HCT116 (cell line): ENCODE results near the gene SNN. TPM values are rescaled to one million over a fixed set of nuclear protein-coding genes. Genes with fewer than 3 reads are reported as not detected.

Experiments used
- ATAC-seq: fragments of 200-7000 bp; cut with Tn5 transposase; 2 replicates; pipeline ENCODE4 v1.9.1; 2020; ENCODE audit warnings: mild to moderate bottlenecking, moderate library complexity
- BruUV-seq: library from RNA; stranded (reverse); fragments of 400-500 nt; replicated peaks from 2 replicates; lab custom pipeline; 2021; lab: Mats Ljungman, UMichigan
- CTCF ChIA-PET: fragments of 300-600 bp; sonication (Branson Sonifier 250); formaldehyde crosslinking; loops from one replicate; lab custom pipeline; 2021; ENCODE audit warnings: antibody characterized with exemption; lab: Charles Lee
- POLR2A ChIA-PET: fragments of 300-600, 350-600 bp; sonication (Branson Sonifier 250); formaldehyde crosslinking; loops from one replicate; lab custom pipeline; 2021; ENCODE audit warnings: antibody characterized with exemption; lab: Charles Lee
- RAD21 ChIA-PET, 2 experiments: fragments of 300-600 bp; sonication (Branson Sonifier 250); formaldehyde crosslinking; loops; one replicate each; lab custom pipeline; 2023; ENCODE audit warnings: low total read pairs in 2 of 2; ENCODE audit not compliant: uncharacterized antibody in 2 of 2, unreplicated experiment in 2 of 2, low non-redundant PET in 1 of 2; lab: Charles Lee
- DNase-seq: peaks from one replicate; pipeline ENCODE4 v3.0.0-alpha.2; 2010; ENCODE audit warnings: low read depth, low spot score
- H2AFZ ChIP-seq: fragments of 200-600 bp; shearing (Covaris generic), sonication (generic); 2 replicates; pipeline ENCODE4 v1.6.1; 2017; ENCODE audit warnings: low read depth, mixed run types, mixed read lengths, antibody characterized with exemption, low read length; ENCODE audit not compliant: poor library complexity, severe bottlenecking
- H3K27ac ChIP-seq: 2 replicates; pipeline ENCODE4 v1.5.1; 2012; ENCODE audit warnings: low read depth, low read length
- H3K27me3 ChIP-seq: fragments of 200-600 bp; sonication (generic); 2 replicates; pipeline ENCODE4 v1.6.1; 2016; ENCODE audit warnings: mixed run types, low read length, mixed read lengths; ENCODE audit not compliant: insufficient read depth
- H3K36me3 ChIP-seq, 2 experiments: fragments of 200-500 bp in 1 of 2; fragments of 200-600 bp in 1 of 2; sonication (Bioruptor generic) in 1 of 2; sonication (generic) in 1 of 2; 2 replicates each; pipeline versions ENCODE4 v1.5.1 to v1.6.1; 2014 to 2016; ENCODE audit warnings: low read length in 2 of 2, inconsistent platforms in 1 of 2, mixed read lengths in 1 of 2, mixed run types in 1 of 2; ENCODE audit not compliant: insufficient read depth in 2 of 2, control insufficient read depth in 1 of 2
- H3K4me1 ChIP-seq, 2 experiments: fragments of 200-600 bp in 1 of 2; sonication (generic) in 1 of 2; 2 replicates each; pipeline versions ENCODE4 v1.5.1 to v1.6.1; 2012 to 2017; ENCODE audit warnings: low read length in 2 of 2, inconsistent platforms in 1 of 2, mild to moderate bottlenecking in 1 of 2, mixed read lengths in 1 of 2, mixed run types in 1 of 2, moderate library complexity in 1 of 2; ENCODE audit not compliant: insufficient read depth in 2 of 2, control insufficient read depth in 1 of 2
- H3K4me2 ChIP-seq: fragments of 200-600 bp; sonication (generic); 2 replicates; pipeline ENCODE4 v1.6.1; 2017; ENCODE audit warnings: mixed run types, low read length, mixed read lengths
- H3K4me3 ChIP-seq, 2 experiments: fragments of 200-600 bp in 1 of 2; sonication (generic) in 1 of 2; replicated peaks in 1 of 2; 2 replicates each; pipeline ENCODE4 v1.5.1; 2011 to 2016; ENCODE audit warnings: low read length in 2 of 2, control low read depth in 1 of 2, low read depth in 1 of 2, mild to moderate bottlenecking in 1 of 2, mixed read lengths in 1 of 2, mixed run types in 1 of 2
- H3K79me2 ChIP-seq: fragments of 200-600 bp; sonication (generic); 2 replicates; pipeline ENCODE4 v1.6.1; 2017; ENCODE audit warnings: mild to moderate bottlenecking, mixed run types, low read length, moderate library complexity, mixed read lengths; ENCODE audit not compliant: insufficient read depth
- H3K9ac ChIP-seq: fragments of 200-600 bp; sonication (generic); 2 replicates; pipeline ENCODE4 v1.6.1; 2016; ENCODE audit warnings: low read length, mixed read lengths
- H3K9me2 ChIP-seq: fragments of 200-600 bp; sonication (generic), shearing (Covaris generic); 2 replicates; pipeline ENCODE4 v1.6.1; 2017; ENCODE audit warnings: mixed run types, mild to moderate bottlenecking, moderate library complexity; ENCODE audit not compliant: insufficient read depth
- H3K9me3 ChIP-seq, 2 experiments: fragments of 200-500 bp in 1 of 2; fragments of 200-600 bp in 1 of 2; sonication (Bioruptor generic) in 1 of 2; sonication (generic) in 1 of 2; 2 replicates each; pipeline ENCODE4 v1.6.1; 2014 to 2017; ENCODE audit warnings: low read length in 2 of 2, mixed read lengths in 2 of 2, inconsistent platforms in 1 of 2, low read depth in 1 of 2, mild to moderate bottlenecking in 1 of 2, mixed run types in 1 of 2, moderate library complexity in 1 of 2; ENCODE audit not compliant: control insufficient read depth in 1 of 2, insufficient read depth in 1 of 2
- H4K20me1 ChIP-seq: fragments of 200-600 bp; sonication (generic), shearing (Covaris generic); 2 replicates; pipeline ENCODE4 v1.6.1; 2017; ENCODE audit warnings: mixed run types, mild to moderate bottlenecking, moderate library complexity; ENCODE audit not compliant: insufficient read depth
- ATF3 ChIP-seq: IDR thresholded peaks from 2 replicates; pipeline ENCODE4 v1.6.1; 2012
- CBX3 ChIP-seq: IDR thresholded peaks from 2 replicates; pipeline ENCODE4 v1.6.1; 2012; ENCODE audit warnings: low read depth
- CTCF ChIP-seq, 3 experiments: fragments of 200-600 bp in 1 of 3; sonication (generic) in 1 of 3; IDR thresholded peaks in 2 of 3; conservative IDR thresholded peaks in 1 of 3; 2 replicates each; pipeline ENCODE4 v1.5.1; 2012 to 2017; ENCODE audit warnings: low read depth in 2 of 3, low read length in 2 of 3, antibody characterized with exemption in 1 of 3, borderline replicate concordance in 1 of 3, control low read depth in 1 of 3, mild to moderate bottlenecking in 1 of 3, mixed read lengths in 1 of 3, mixed run types in 1 of 3, moderate library complexity in 1 of 3; ENCODE audit not compliant: insufficient read depth in 1 of 3
- EGR1 ChIP-seq: IDR thresholded peaks from 2 replicates; pipeline ENCODE4 v1.6.1; 2012; ENCODE audit warnings: low read depth
- ELF1 ChIP-seq: IDR thresholded peaks from 2 replicates; pipeline ENCODE4 v1.6.1; 2012; ENCODE audit warnings: low read depth, borderline replicate concordance
- EZH2 ChIP-seq: fragments of 200-600 bp; sonication (generic); IDR thresholded peaks from 2 replicates; pipeline ENCODE4 v1.6.1; 2017; ENCODE audit warnings: antibody characterized with exemption, mixed run types
- FOSL1 ChIP-seq: IDR thresholded peaks from 2 replicates; pipeline ENCODE4 v1.6.1; 2012; ENCODE audit warnings: low read depth
- JUND ChIP-seq: IDR thresholded peaks from 2 replicates; pipeline ENCODE4 v1.6.1; 2012
- MAX ChIP-seq: IDR thresholded peaks from 2 replicates; pipeline ENCODE4 v1.6.1; 2012
- POLR2A ChIP-seq: IDR thresholded peaks from 2 replicates; pipeline ENCODE4 v1.7.0; 2011; ENCODE audit warnings: borderline replicate concordance; ENCODE audit not compliant: insufficient read depth, insufficient read length; ENCODE audit errors: extremely low read depth
- POLR2AphosphoS5 ChIP-seq: IDR thresholded peaks from 2 replicates; pipeline ENCODE4 v1.6.1; 2011; ENCODE audit warnings: mild to moderate bottlenecking, low read depth, low read length, moderate library complexity
- RAD21 ChIP-seq: IDR thresholded peaks from 2 replicates; pipeline ENCODE4 v1.6.1; 2012; ENCODE audit warnings: low read depth, mild to moderate bottlenecking
- SIN3A ChIP-seq: IDR thresholded peaks from 2 replicates; pipeline ENCODE4 v1.6.1; 2012; ENCODE audit warnings: low read depth
- SP1 ChIP-seq: IDR thresholded peaks from 2 replicates; pipeline ENCODE4 v1.6.1; 2012; ENCODE audit warnings: low read depth
- SRF ChIP-seq: IDR thresholded peaks from 2 replicates; pipeline ENCODE4 v1.6.1; 2012; ENCODE audit warnings: low read depth
- TCF7L2 ChIP-seq: IDR thresholded peaks from 2 replicates; pipeline ENCODE4 v1.7.0; 2011; ENCODE audit warnings: borderline replicate concordance, inconsistent platforms; ENCODE audit not compliant: insufficient read depth, insufficient read length; ENCODE audit errors: extremely low read depth
- YY1 ChIP-seq: IDR thresholded peaks from 2 replicates; pipeline ENCODE4 v1.6.1; 2011; ENCODE audit warnings: low read length, low read depth, moderate library complexity, mild to moderate bottlenecking; ENCODE audit not compliant: insufficient replicate concordance; ENCODE audit errors: extremely low read depth
- ZBTB33 ChIP-seq: IDR thresholded peaks from 2 replicates; pipeline ENCODE4 v1.6.1; 2011; ENCODE audit warnings: mild to moderate bottlenecking, low read length, moderate library complexity; ENCODE audit not compliant: insufficient replicate concordance; ENCODE audit errors: extremely low read depth
- ZFX ChIP-seq: fragments of 450-650 bp; IDR thresholded peaks from 2 replicates; pipeline ENCODE4 v1.6.1; 2017
- ZNF274 ChIP-seq: fragments of 200-500 bp; sonication (Bioruptor generic); IDR thresholded peaks from 2 replicates; pipeline ENCODE4 v1.6.1; 2014; ENCODE audit warnings: mild to moderate bottlenecking, low read depth, low read length, inconsistent platforms
- intact Hi-C: fragments of 100-400 bp; cut with micrococcal nuclease; formaldehyde crosslinking; loops from 2 replicates; pipeline ENCODE4 v1.10.0; 2022
- total RNA-seq: library from RNA; stranded (reverse); gene quantifications from one replicate; pipeline ENCODE4 v1.2.1, GENCODE V29; 2021; ENCODE audit not compliant: unreplicated experiment

SNN gene
- total RNA-seq, 1 experiment from 2014 or later = 12.2 TPM

GRCh38 chr16:11637320-11637719 is 30.9 kb upstream of the SNN start:
- DNase-seq (no peak), ATAC-seq (no peak)
- no TSS peak for BruUV-seq
- intact Hi-C loops = no loop called here
- CTCF ChIA-PET = no interaction called here
- H3K36me3 ChIP-seq = no peaks in the 10 kb centered on the region
- TF ChIP-seq CBX3 = no peak
- TF ChIP-seq SRF = no peak
- no peak for TF ChIP-seq EZH2
- no peak for TF ChIP-seq SP1
- TF ChIP-seq ZFX = no peak
- no peak for TF ChIP-seq ATF3
- TF ChIP-seq EGR1 = no peak
- TF ChIP-seq FOSL1 = no peak
- no peak for TF ChIP-seq CTCF (IDR thresholded peaks at IDR 0.05 in 2 of 3, conservative IDR thresholded peaks at IDR 0.05 in 1 of 3; ENCODE audit: borderline replicate concordance in 1 of 3, insufficient read depth in 1 of 3, low read depth in 2 of 3, low read length in 2 of 3)
- no peak for TF ChIP-seq POLR2A
- TF ChIP-seq MAX = no peak
- TF ChIP-seq ZBTB33 = no peak
- no peak for TF ChIP-seq YY1
- no peak for TF ChIP-seq POLR2AphosphoS5
- TF ChIP-seq SIN3A = no peak
- no peak for TF ChIP-seq ELF1
- TF ChIP-seq RAD21 = no peak
- TF ChIP-seq JUND = no peak
- TF ChIP-seq TCF7L2 = no peak
- no peak for TF ChIP-seq ZNF274
- peaks cover 27 to 34% of the 10 kb centered on the region in 2 experiments for H3K4me1 ChIP-seq
- RAD21 ChIA-PET = interaction anchor here in 1 of 2 experiments (1.1 kb wide), 1 partner anchor 105 kb away, joined by 4 read pairs; no protein-coding TSS in a partner anchor
- no peak overlapping the region for H3K9ac ChIP-seq
- no peaks in the 10 kb centered on the region for H3K9me2 ChIP-seq
- no peaks in the 10 kb centered on the region for H3K9me3 ChIP-seq
- no peak overlapping the region for H3K4me2 ChIP-seq
- no peak overlapping the region for H3K4me3 ChIP-seq
- H4K20me1 ChIP-seq = no peaks in the 10 kb centered on the region
- H3K27me3 ChIP-seq = no peaks in the 10 kb centered on the region
- H2AFZ ChIP-seq = no peak overlapping the region
- POLR2A ChIA-PET = no interaction called here
- H3K27ac ChIP-seq = no peak overlapping the region
- H3K79me2 ChIP-seq = no peaks in the 10 kb centered on the region
